NCI-H460 (cell line): ENCODE data around the gene GCAT. TPM values are rescaled to one million over a fixed set of nuclear protein-coding genes. Genes with fewer than 3 reads are reported as not detected.

Source experiments
- DNase-seq: peaks from one replicate; pipeline ENCODE4 v3.0.0-alpha.2; 2016; ENCODE audit warnings: low read depth; ENCODE audit errors: extremely low read depth
- total RNA-seq: library from RNA; depleted of rRNA; stranded (reverse); fragments of >200 nt; shearing (Covaris generic); gene quantifications from 2 replicates; pipeline ENCODE4 v1.2.3, GENCODE V29; 2014

Gene GCAT
- total RNA-seq, 1 experiment from 2014 or later: 4.0 TPM

GRCh38 chr22:37806409-37807333 lies 1.1 kb upstream of the GCAT start:
- no peak for DNase-seq

DNA sequence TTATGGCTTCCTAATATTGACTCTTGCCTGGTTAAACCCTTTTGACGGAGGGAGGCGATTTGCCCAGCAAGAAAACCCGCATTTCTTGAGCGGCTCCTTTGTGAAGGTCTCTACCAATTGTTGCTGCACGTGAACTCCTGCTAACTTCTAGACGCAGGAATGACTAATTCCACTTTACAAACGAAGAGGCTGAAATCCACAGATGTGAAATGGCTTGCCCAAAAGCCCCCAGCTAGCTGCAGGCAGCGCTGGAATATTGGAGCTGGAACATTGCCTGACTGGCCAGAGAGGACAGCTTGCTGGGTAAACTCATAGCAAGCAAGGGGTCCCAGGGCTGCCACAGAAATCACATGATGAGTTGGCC lies 542 bp downstream of the GCAT start:
- no peak for DNase-seq

- DNase-seq: no peak
These were observed 2.1 kb downstream of the GCAT start for GRCh38 chr22:37809672-37810333.

DNA sequence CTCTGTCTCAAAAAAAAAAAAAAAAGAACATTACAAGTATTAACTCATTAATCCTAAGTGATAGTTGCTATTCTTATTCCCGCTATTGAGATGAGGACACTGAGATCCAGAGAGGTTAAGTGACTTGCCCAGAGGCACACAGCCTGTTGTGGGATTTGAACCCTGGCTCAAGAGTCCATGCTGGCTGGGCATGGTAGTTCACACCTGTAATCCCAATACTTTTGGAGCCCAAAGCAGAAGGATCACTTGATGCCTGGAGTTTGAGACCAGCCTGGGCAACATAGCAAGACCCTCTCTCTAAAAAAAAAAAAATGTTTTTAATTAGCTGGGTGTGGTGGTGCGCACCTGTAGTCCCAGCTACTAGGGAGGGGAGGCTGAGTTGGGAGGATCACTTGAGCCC lies 4.1 kb downstream of the GCAT start:
- no peak for DNase-seq

DNA sequence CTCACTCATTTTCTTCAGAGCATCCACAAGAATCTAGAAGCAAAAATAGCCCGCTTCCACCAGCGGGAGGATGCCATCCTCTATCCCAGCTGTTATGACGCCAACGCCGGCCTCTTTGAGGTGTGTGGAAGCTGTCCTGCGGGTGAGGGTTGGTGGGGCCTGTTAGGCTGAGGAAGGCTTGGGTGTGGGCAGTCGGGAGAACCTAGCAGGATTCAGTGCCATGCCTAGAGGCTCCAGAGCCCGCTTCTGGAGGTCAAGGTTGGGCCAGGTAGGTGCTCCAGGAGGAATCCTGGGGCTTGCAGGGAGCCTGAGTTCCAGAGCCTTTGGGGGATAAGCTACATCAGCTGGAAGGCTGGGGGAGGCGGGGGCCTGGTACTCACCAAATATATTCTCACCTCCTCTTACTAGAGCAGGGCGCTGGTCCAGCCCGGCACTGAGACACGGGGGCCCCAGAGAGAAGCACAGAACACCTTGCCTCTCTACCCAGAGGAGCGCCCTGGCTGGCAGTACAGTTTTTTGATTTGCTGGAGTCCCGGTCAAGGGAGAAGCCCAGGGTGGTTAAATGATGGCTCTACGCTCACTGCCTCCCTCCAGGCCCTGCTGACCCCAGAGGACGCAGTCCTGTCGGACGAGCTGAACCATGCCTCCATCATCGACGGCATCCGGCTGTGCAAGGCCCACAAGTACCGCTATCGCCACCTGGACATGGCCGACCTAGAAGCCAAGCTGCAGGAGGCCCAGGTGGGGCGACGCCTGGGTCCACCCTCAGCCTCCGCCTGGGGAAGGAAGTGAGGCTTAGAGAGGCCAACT lies 5.3 kb downstream of the GCAT start:
- DNase-seq: no peak

GRCh38 chr22:37815593-37815992 lies 7.9 kb downstream of the GCAT start:
- no peak for DNase-seq

DNA sequence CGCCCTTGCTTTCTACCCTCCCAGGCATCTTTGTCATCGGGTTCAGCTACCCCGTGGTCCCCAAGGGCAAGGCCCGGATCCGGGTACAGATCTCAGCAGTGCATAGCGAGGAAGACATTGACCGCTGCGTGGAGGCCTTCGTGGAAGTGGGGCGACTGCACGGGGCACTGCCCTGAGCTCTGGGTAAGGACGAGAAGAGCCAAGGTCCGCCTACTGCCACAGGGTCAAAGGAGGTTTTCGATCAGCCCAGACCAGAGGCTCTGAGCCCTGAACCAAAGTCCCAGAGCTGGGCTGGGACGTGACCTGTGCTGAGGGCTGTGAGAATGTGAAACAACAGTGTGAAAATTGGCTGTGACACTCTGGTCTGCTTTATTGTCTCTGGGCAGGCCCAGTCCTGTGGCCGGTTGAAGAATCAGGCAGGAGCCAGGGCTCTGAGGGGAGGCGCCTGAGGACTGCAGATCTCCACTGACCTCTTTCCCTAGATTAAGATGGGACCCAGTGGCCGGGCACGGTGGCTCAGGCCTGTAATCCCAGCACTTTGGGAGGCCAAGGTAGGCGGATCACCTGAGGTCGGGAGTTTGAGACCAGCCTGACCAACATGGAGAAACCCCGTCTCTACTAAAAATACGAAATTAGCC lies 8.9 kb downstream of the GCAT start:
- no peak for DNase-seq

DNA sequence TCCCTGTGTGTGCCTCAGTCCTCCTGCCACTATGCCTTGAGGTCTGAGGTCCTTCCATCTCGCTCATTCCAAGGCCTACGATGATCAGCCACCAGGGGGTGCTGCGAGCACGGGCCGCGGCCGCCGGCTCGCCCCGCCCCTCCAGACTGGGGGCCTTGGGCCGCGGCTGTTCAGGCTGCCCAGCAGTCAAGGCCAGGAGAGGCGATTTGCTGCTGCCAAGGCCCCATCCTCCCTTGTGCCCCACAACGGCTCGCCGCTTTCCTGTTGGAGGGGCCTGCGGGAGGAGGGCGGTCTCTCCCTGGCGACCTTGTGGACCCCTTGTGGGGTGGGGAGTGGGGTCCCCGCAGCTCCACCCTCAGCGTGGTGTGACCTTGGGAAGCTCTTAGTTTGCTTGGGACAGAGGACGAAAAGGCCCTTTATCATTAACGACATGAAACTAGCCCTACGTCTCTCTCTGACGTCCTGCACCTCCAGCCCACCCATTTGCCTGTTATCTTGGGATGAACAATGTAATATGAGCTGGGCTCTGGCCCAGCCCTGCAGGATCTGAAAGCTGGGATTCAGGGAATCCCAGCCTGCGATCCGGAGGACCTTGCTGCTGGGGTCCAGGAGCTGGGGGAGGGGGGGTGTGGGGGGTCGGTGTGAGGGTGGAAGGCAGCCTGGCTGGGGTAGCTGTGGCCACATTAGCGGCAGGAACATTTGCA lies 10.1 kb downstream of the GCAT start:
- DNase-seq: peak; percentile 27

- DNase-seq: no peak
These were observed 10.8 kb downstream of the GCAT start for GRCh38 chr22:37818409-37819104.

DNA sequence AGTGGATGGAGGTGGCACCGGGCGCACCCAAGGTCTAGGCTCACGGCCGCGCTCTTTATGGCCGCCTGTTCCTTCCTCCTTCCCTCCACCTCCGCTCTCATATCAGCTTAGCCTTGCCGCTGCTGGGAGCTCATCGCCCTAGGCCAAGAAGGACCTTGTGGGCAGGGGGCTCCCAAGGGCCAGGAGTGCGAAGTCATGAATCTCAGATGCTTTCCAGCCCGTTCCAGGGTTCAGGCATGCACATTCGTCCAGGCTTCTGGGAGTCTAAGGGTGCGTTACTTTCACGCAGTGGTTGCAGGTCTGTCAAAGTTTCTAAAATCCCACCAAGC lies 11.3 kb downstream of the GCAT start:
- DNase-seq: no peak

DNA sequence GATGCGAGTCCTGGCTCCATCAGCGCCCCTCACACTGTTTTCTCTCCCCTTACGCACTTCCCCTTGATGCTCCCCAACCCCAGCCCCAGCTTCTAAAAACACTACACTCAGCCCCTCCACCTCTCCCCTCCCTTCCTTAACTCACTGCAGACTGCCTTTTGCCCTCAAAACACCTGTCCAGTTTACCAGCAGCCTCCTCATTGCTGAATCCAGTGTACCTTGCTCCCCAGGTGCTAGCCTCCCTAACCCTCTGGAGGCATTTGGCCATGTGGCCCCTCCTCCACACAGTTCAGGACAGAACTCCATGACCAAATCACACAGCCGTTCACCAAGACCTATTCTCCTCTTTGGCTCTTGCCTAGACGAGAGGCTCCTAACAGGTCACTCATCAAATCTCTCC lies 12.6 kb downstream of the GCAT start:
- no peak for DNase-seq

- DNase-seq: no peak
These were observed 14.5 kb downstream of the GCAT start for GRCh38 chr22:37822079-37822833.

GRCh38 chr22:37823134-37823985 lies 15.6 kb downstream of the GCAT start, which contains the start of gene GALR3:
TSS of gene GALR3 (plus strand) at chr22:37823382. CDS start at chr22:37823407, 25 bp downstream.
- no peak for DNase-seq

DNA sequence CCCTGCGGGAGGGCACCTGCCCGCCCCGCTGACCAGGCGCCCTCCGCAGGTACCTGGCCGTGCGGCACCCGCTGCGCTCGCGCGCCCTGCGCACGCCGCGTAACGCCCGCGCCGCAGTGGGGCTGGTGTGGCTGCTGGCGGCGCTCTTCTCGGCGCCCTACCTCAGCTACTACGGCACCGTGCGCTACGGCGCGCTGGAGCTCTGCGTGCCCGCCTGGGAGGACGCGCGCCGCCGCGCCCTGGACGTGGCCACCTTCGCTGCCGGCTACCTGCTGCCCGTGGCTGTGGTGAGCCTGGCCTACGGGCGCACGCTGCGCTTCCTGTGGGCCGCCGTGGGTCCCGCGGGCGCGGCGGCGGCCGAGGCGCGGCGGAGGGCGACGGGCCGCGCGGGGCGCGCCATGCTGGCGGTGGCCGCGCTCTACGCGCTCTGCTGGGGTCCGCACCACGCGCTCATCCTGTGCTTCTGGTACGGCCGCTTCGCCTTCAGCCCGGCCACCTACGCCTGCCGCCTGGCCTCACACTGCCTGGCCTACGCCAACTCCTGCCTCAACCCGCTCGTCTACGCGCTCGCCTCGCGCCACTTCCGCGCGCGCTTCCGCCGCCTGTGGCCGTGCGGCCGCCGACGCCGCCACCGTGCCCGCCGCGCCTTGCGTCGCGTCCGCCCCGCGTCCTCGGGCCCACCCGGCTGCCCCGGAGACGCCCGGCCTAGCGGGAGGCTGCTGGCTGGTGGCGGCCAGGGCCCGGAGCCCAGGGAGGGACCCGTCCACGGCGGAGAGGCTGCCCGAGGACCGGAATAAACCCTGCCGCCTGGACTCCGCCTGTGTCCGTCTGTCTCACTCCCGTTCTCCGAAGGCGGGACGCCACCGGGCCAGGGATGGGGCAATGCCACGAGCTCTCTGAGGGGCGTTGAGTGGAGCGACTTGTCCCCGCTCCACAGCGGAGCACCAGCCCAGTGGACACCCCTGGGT lies 17.2 kb downstream of the GCAT start:
- DNase-seq: no peak

- DNase-seq: no peak
These were observed 19.3 kb downstream of the GCAT start for GRCh38 chr22:37827056-37827455.

- DNase-seq: no peak
These were observed 22.5 kb downstream of the GCAT start for GRCh38 chr22:37830093-37830842.
